C1 segment of cervical spinal cord (tissue), 14 donors: Measurements from ENCODE around the gene RPS15A.
"Not testable (repeated sequence)": the region's sequence is repeated elsewhere in the genome, so short reads cannot be mapped to it uniquely, and the experiment has no call there.

Source experiments
- DNase-seq, 14 donors: peaks; one replicate each; lab custom pipeline; 2025; lab: John Stamatoyannopoulos, UW

Gene RPS15A

GRCh38 chr16:18756639-18757038 lies 33.5 kb downstream of the RPS15A start:
- DNase-seq, result not testable (repeated sequence)

DNA sequence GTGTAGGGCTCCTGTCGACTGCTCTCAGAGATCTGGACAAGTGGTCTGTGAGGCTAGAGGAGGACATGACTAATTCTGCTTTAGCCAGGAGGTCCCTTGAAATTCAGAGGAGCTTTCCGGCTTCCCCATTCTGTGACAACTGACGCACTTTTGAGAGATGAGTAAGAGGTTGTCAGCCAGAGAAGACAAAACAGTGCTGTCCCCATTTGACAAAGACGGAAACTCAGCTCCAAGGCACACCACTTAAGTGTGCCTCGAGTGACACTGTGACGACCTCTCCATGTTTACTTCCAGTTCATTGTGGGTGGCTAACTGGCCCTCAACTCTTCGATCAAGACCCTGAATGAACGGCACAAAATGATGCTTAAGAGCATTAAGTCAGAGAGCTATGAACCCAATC lies 47.3 kb downstream of the RPS15A start:
- not testable (repeated sequence) for DNase-seq

DNA sequence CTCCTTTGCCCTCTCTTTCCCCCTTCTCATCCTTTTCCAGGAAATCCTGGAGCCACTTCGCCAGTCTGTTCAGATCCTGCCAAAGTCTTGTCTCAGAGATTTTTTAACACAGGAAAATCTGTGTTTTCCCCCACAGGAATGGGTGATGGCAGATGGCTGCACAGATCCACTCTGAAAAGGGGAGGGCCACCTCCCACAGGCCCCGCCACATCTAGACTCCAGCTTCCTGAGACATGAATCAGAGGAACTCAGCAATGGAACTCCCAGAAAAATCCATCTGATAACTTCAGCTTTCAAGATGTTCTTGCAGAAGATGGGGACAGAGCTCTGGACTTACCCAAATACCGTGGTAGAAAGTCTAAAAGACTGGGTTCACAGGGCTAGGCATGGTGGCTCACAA lies 50.1 kb downstream of the RPS15A start:
- DNase-seq, result not testable (repeated sequence)

DNA sequence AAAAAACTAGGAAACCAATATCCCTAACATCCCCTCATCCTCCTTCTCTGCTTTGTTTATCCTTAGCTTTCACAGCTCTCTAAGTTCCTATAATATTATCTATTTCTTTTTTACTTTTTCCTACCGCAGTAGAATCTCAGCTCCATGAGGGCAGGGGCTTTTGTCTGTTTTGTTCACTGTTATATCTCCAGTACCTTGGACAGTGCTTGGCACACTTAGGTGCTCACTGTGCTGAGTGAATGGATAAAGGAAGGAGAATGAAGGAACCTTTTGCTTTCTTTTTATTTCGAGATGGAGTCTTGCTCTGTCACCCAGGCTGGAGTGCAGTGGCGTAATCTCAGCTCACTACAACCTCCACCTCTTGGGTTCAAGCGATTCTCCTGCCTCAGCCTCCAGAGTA lies 51.4 kb downstream of the RPS15A start:
- DNase-seq, result not testable (repeated sequence)

DNA sequence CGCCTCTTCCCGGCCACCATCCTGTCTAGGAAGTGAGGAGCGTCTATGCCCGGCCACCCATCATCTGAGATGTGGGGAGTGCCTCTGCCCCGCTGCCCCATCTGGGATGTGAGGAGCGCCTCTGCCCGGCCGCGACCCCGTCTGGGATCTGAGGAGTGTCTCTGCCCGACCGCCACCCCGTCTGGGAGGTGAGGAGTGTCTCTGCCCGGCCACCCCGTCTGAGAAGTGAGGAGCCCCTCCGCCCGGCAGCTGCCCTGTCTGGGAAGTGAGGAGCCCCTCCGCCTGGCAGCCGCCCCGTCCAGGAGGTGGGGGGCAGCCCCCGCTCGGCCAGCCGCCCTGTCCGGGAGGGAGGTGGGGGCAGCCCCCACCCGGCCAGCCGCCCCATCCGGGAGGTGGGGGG lies 55.9 kb downstream of the RPS15A start:
- DNase-seq, result not testable (repeated sequence)
